ENCODE measurements around the gene IL1RAPL2.

DNA sequence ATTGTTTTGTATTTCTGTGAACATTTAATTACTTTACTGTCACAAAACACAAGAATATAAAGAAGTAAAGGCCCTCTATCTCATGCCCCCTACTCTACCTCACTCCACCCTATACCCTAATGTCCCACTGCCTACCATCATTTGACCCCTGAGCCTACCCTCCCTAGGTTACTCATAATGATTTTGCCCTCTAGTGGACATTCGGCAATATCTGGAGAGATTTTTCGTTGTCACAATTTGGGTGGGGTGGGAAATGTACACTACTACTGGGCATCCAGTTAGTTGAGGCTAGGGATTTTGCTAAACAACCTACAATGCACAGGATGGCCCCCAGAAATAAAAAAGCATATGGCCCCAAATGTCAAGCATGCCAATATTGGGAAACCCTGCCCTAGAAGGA lies 644.3 kb downstream of the IL1RAPL2 start:
- TF ChIP-seq POLR2A (IDR thresholded peaks at IDR 0.05): no peak
- TF ChIP-seq, protein P1, sequence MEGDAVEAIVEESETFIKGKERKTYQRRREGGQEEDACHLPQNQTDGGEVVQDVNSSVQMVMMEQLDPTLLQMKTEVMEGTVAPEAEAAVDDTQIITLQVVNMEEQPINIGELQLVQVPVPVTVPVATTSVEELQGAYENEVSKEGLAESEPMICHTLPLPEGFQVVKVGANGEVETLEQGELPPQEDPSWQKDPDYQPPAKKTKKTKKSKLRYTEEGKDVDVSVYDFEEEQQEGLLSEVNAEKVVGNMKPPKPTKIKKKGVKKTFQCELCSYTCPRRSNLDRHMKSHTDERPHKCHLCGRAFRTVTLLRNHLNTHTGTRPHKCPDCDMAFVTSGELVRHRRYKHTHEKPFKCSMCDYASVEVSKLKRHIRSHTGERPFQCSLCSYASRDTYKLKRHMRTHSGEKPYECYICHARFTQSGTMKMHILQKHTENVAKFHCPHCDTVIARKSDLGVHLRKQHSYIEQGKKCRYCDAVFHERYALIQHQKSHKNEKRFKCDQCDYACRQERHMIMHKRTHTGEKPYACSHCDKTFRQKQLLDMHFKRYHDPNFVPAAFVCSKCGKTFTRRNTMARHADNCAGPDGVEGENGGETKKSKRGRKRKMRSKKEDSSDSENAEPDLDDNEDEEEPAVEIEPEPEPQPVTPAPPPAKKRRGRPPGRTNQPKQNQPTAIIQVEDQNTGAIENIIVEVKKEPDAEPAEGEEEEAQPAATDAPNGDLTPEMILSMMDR (IDR thresholded peaks at IDR 0.05): no peak
